Measurements from ENCODE around the gene OR2A14.

The OR2A14 gene, protein sequence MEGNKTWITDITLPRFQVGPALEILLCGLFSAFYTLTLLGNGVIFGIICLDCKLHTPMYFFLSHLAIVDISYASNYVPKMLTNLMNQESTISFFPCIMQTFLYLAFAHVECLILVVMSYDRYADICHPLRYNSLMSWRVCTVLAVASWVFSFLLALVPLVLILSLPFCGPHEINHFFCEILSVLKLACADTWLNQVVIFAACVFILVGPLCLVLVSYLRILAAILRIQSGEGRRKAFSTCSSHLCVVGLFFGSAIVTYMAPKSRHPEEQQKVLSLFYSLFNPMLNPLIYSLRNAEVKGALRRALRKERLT

GRCh38 chr7:144122876-144123275 lies at the start of gene OR2A14:
Gene OR2A14, plus strand, starts transcription at chr7:144123176. Its CDS starts 5,937 bp downstream, at chr7:144129113.
- Histone ChIP-seq H3K27me3 (ENCODE audit: low read depth, low read length) (no peaks in the 10 kb centered on the region), H3K4me3 (ENCODE audit: low read depth in 1 of 2, low read length in 2 of 2) (no peak within 1 kb of the TSS), H3K4me1 (ENCODE audit: control insufficient read depth in 1 of 2, insufficient read depth in 2 of 2, low read length in 2 of 2) (no peaks in the 10 kb centered on the region), H3K9me3 (ENCODE audit: control insufficient read depth in 1 of 2, low read length in 2 of 2) (no peaks in the 10 kb centered on the region), H3K36me3 (ENCODE audit: control insufficient read depth in 1 of 2, insufficient read depth in 2 of 2, low read length in 2 of 2) (no peaks in the 10 kb centered on the region), H3K27ac (ENCODE audit: low read length) (no peak within 1 kb of the TSS)

DNA sequence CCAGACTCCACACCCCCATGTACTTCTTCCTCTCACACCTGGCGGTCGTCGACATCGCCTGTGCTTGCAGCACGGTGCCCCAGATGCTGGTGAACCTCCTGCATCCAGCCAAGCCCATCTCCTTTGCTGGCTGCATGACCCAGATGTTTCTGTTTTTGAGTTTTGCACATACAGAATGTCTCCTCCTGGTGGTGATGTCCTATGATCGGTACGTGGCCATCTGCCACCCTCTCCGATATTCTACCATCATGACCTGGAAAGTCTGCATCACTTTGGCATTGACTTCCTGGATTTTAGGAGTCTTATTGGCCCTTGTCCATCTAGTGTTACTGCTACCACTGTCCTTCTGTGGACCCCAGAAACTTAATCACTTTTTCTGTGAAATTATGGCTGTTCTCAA lies 48.6 kb upstream of the OR2A14 start:
- no peaks in the 10 kb centered on the region for H3K4me1 ChIP-seq (ENCODE audit: control insufficient read depth in 1 of 2, insufficient read depth in 2 of 2, low read length in 2 of 2)
- H3K27ac ChIP-seq (ENCODE audit: low read length) = no peak overlapping the region
- no peaks in the 10 kb centered on the region for H3K27me3 ChIP-seq (ENCODE audit: low read depth, low read length)
- no peak overlapping the region for H3K4me3 ChIP-seq (ENCODE audit: low read depth in 1 of 2, low read length in 2 of 2)
- no peaks in the 10 kb centered on the region for H3K36me3 ChIP-seq (ENCODE audit: control insufficient read depth in 1 of 2, insufficient read depth in 2 of 2, low read length in 2 of 2)
- H3K9me3 ChIP-seq (ENCODE audit: control insufficient read depth in 1 of 2, low read length in 2 of 2) = no peaks in the 10 kb centered on the region

GRCh38 chr7:144085978-144086377 lies 37.0 kb upstream of the OR2A14 start, which contains the start of gene OR2A12:
Gene OR2A12, plus strand, starts transcription at chr7:144086278. Its CDS starts 8,830 bp downstream, at chr7:144095108.
- no peak within 1 kb of the TSS for H3K4me3 ChIP-seq (ENCODE audit: low read depth in 1 of 2, low read length in 2 of 2)
- no peak within 1 kb of the TSS for H3K27ac ChIP-seq (ENCODE audit: low read length)
- H3K9me3 ChIP-seq (ENCODE audit: control insufficient read depth in 1 of 2, low read length in 2 of 2) = peaks cover 0 to 3% of the 10 kb centered on the region in 2 donors
- no peaks in the 10 kb centered on the region for H3K27me3 ChIP-seq (ENCODE audit: low read depth, low read length)
- H3K36me3 ChIP-seq (ENCODE audit: control insufficient read depth in 1 of 2, insufficient read depth in 2 of 2, low read length in 2 of 2) = no peaks in the 10 kb centered on the region
- no peaks in the 10 kb centered on the region for H3K4me1 ChIP-seq (ENCODE audit: control insufficient read depth in 1 of 2, insufficient read depth in 2 of 2, low read length in 2 of 2)

- Histone ChIP-seq H3K4me3 (ENCODE audit: low read depth in 1 of 2, low read length in 2 of 2) (no peak overlapping the region), H3K4me1 (ENCODE audit: control insufficient read depth in 1 of 2, insufficient read depth in 2 of 2, low read length in 2 of 2) (no peaks in the 10 kb centered on the region), H3K9me3 (ENCODE audit: control insufficient read depth in 1 of 2, low read length in 2 of 2) (peaks cover 0 to 3% of the 10 kb centered on the region in 2 donors), H3K27ac (ENCODE audit: low read length) (no peak overlapping the region), H3K36me3 (ENCODE audit: control insufficient read depth in 1 of 2, insufficient read depth in 2 of 2, low read length in 2 of 2) (no peaks in the 10 kb centered on the region), H3K27me3 (ENCODE audit: low read depth, low read length) (no peaks in the 10 kb centered on the region)
Observed at GRCh38 chr7:144086730-144087129, 36.2 kb upstream of the OR2A14 start.

- H3K27me3 ChIP-seq (ENCODE audit: low read depth, low read length) = no peaks in the 10 kb centered on the region
- no peaks in the 10 kb centered on the region for H3K4me1 ChIP-seq (ENCODE audit: control insufficient read depth in 1 of 2, insufficient read depth in 2 of 2, low read length in 2 of 2)
- no peak overlapping the region for H3K27ac ChIP-seq (ENCODE audit: low read length)
- no peaks in the 10 kb centered on the region for H3K36me3 ChIP-seq (ENCODE audit: control insufficient read depth in 1 of 2, insufficient read depth in 2 of 2, low read length in 2 of 2)
- H3K4me3 ChIP-seq (ENCODE audit: low read depth in 1 of 2, low read length in 2 of 2) = no peak overlapping the region
- peaks cover 0 to 3% of the 10 kb centered on the region in 2 donors for H3K9me3 ChIP-seq (ENCODE audit: control insufficient read depth in 1 of 2, low read length in 2 of 2)
Observed at GRCh38 chr7:144087230-144087629, 35.7 kb upstream of the OR2A14 start.

DNA sequence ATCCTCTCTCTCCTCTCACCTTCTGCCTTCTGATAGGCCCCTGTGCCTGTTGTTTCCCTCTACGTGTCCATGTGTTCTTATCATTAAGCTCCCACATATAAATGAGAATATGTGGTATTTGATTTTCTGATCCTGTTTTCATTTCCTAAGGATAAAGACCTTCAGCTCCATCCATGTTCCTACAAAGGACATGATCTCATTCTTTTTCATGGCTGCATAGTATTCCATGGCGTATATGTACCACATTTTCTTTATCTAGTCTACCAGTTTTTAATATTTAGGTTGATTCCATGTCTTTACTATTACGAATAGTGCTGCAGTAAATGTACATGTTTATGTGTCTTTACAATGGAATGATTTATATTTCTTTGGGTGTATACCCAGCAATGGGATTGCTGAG lies 32.3 kb upstream of the OR2A14 start:
- no peak overlapping the region for H3K4me3 ChIP-seq (ENCODE audit: low read depth in 1 of 2, low read length in 2 of 2)

GRCh38 chr7:144098776-144099175 lies 24.2 kb upstream of the OR2A14 start:
- Histone ChIP-seq H3K4me1 (ENCODE audit: control insufficient read depth in 1 of 2, insufficient read depth in 2 of 2, low read length in 2 of 2) (no peaks in the 10 kb centered on the region), H3K27me3 (ENCODE audit: low read depth, low read length) (no peaks in the 10 kb centered on the region), H3K9me3 (ENCODE audit: control insufficient read depth in 1 of 2, low read length in 2 of 2) (no peaks in the 10 kb centered on the region), H3K27ac (ENCODE audit: low read length) (no peak overlapping the region), H3K36me3 (ENCODE audit: control insufficient read depth in 1 of 2, insufficient read depth in 2 of 2, low read length in 2 of 2) (no peaks in the 10 kb centered on the region), H3K4me3 (ENCODE audit: low read depth in 1 of 2, low read length in 2 of 2) (no peak overlapping the region)

More for the DNA sequence above, 32.3 kb upstream of the OR2A14 start:
- no peaks in the 10 kb centered on the region for H3K27me3 ChIP-seq (ENCODE audit: low read depth, low read length)
- H3K9me3 ChIP-seq (ENCODE audit: control insufficient read depth in 1 of 2, low read length in 2 of 2) = peaks cover 0 to 3% of the 10 kb centered on the region in 2 donors
- H3K4me1 ChIP-seq (ENCODE audit: control insufficient read depth in 1 of 2, insufficient read depth in 2 of 2, low read length in 2 of 2) = no peaks in the 10 kb centered on the region
- no peaks in the 10 kb centered on the region for H3K36me3 ChIP-seq (ENCODE audit: control insufficient read depth in 1 of 2, insufficient read depth in 2 of 2, low read length in 2 of 2)
- H3K27ac ChIP-seq (ENCODE audit: low read length) = no peak overlapping the region

DNA sequence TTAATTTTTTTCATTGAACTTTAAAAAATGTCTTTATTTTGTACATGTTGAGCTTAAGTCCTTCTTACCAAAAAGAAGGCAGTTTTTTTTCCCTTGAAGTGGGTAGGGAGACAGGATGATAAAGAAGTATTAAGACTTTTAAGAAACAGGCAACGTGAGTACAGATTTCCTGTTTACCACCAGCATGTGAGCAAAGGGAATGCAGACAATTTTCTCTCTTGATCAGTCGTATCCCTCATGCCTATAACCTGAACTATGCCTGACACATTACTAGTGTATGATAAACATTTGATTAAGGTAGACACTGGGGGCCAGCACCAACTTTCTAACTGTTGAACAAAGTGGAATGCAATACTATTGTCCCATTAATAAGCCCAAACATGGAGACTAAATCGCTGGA lies 22.4 kb upstream of the OR2A14 start:
- H3K4me1 ChIP-seq (ENCODE audit: control insufficient read depth in 1 of 2, insufficient read depth in 2 of 2, low read length in 2 of 2) = no peaks in the 10 kb centered on the region
- no peak overlapping the region for H3K27ac ChIP-seq (ENCODE audit: low read length)
- H3K36me3 ChIP-seq (ENCODE audit: control insufficient read depth in 1 of 2, insufficient read depth in 2 of 2, low read length in 2 of 2) = no peaks in the 10 kb centered on the region
- H3K4me3 ChIP-seq (ENCODE audit: low read depth in 1 of 2, low read length in 2 of 2) = no peak overlapping the region
- no peaks in the 10 kb centered on the region for H3K27me3 ChIP-seq (ENCODE audit: low read depth, low read length)
- H3K9me3 ChIP-seq (ENCODE audit: control insufficient read depth in 1 of 2, low read length in 2 of 2) = no peaks in the 10 kb centered on the region

DNA sequence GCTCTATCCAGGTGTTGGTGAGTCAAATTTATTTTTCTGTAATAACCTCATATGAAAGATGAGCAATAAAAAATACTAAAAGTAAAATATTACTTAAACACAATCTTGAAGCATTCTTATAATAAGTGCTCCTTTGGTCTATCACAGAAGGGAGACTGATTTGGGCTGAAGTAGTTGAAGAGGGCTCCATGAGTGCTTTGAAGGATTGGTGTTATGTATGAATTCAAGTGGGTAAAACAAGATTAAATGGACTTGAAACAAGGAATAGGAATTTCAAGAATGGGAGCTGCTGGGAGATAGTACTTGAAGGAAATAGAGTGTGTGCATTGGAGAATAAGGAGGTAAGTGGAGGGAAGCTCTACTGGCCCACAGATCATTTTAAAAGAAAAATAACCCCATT lies 20.9 kb upstream of the OR2A14 start:
- Histone ChIP-seq H3K27me3 (ENCODE audit: low read depth, low read length) (no peaks in the 10 kb centered on the region), H3K4me1 (ENCODE audit: control insufficient read depth in 1 of 2, insufficient read depth in 2 of 2, low read length in 2 of 2) (no peaks in the 10 kb centered on the region), H3K9me3 (ENCODE audit: control insufficient read depth in 1 of 2, low read length in 2 of 2) (no peaks in the 10 kb centered on the region), H3K27ac (ENCODE audit: low read length) (no peak overlapping the region), H3K4me3 (ENCODE audit: low read depth in 1 of 2, low read length in 2 of 2) (no peak overlapping the region), H3K36me3 (ENCODE audit: control insufficient read depth in 1 of 2, insufficient read depth in 2 of 2, low read length in 2 of 2) (no peaks in the 10 kb centered on the region)

DNA sequence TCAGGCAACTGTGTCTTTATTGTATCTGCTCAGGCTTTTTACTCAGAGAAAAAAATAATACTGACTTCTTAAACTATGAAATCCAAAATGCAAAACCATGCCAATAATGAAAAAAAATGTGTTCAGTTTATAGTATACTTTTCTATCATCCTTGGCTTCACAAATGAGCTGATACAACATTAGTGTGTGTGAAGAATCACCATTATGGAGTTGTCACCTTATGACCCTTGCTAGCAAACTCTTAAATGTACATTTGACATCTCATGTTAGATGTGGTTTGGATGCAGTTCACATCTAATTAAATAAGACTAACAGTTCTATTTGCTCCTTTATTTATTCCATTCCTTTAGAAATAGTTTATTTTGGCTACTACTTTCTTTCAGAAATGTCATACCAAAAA lies 17.8 kb upstream of the OR2A14 start:
- Histone ChIP-seq H3K36me3 (ENCODE audit: control insufficient read depth in 1 of 2, insufficient read depth in 2 of 2, low read length in 2 of 2) (no peaks in the 10 kb centered on the region), H3K4me1 (ENCODE audit: control insufficient read depth in 1 of 2, insufficient read depth in 2 of 2, low read length in 2 of 2) (no peaks in the 10 kb centered on the region), H3K27me3 (ENCODE audit: low read depth, low read length) (no peaks in the 10 kb centered on the region), H3K27ac (ENCODE audit: low read length) (no peak overlapping the region), H3K4me3 (ENCODE audit: low read depth in 1 of 2, low read length in 2 of 2) (no peak overlapping the region), H3K9me3 (ENCODE audit: control insufficient read depth in 1 of 2, low read length in 2 of 2) (no peaks in the 10 kb centered on the region)

DNA sequence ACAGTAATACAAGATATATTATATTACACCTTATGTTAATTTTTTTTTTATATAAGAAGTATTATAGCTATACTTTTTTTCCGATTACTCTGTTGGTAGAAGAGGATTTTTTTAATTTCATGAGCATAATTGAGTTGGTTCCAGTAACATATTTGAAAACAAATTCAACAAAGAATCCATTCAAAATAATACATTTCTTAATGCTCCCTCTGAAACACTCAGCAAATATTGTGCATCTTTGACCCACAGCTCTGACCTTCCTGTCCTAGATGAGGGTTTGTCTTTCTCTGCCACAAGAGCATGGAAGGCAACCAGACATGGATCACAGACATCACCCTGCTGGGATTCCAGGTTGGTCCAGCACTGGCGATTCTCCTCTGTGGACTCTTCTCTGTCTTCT lies 13.7 kb upstream of the OR2A14 start, which contains the start of gene OR2A2:
Gene OR2A2, plus strand, starts transcription at position 301 of the 400 bp plus-strand sequence. Its CDS starts 0 bp downstream, at position 301.
- Histone ChIP-seq H3K4me1 (ENCODE audit: control insufficient read depth in 1 of 2, insufficient read depth in 2 of 2, low read length in 2 of 2) (no peaks in the 10 kb centered on the region), H3K27me3 (ENCODE audit: low read depth, low read length) (no peaks in the 10 kb centered on the region), H3K36me3 (ENCODE audit: control insufficient read depth in 1 of 2, insufficient read depth in 2 of 2, low read length in 2 of 2) (no peaks in the 10 kb centered on the region), H3K4me3 (ENCODE audit: low read depth in 1 of 2, low read length in 2 of 2) (no peak within 1 kb of the TSS), H3K9me3 (ENCODE audit: control insufficient read depth in 1 of 2, low read length in 2 of 2) (no peaks in the 10 kb centered on the region), H3K27ac (ENCODE audit: low read length) (no peak within 1 kb of the TSS)

GRCh38 chr7:144110272-144110671 lies 12.7 kb upstream of the OR2A14 start:
- Histone ChIP-seq H3K9me3 (ENCODE audit: control insufficient read depth in 1 of 2, low read length in 2 of 2) (no peaks in the 10 kb centered on the region), H3K36me3 (ENCODE audit: control insufficient read depth in 1 of 2, insufficient read depth in 2 of 2, low read length in 2 of 2) (no peaks in the 10 kb centered on the region), H3K27ac (ENCODE audit: low read length) (no peak overlapping the region), H3K27me3 (ENCODE audit: low read depth, low read length) (no peaks in the 10 kb centered on the region), H3K4me3 (ENCODE audit: low read depth in 1 of 2, low read length in 2 of 2) (no peak overlapping the region), H3K4me1 (ENCODE audit: control insufficient read depth in 1 of 2, insufficient read depth in 2 of 2, low read length in 2 of 2) (no peaks in the 10 kb centered on the region)
